Measurements from ENCODE around the gene EDEM3. TPM values are rescaled to one million over a fixed set of nuclear protein-coding genes. Genes with fewer than 3 reads are reported as not detected.

The EDEM3 gene
- total and polyA plus RNA-seq, 9 of the 15 experiments (the other 6 are each of a cell fraction or from before 2014, with no cell fraction given) = 15.8 to 46.6 (median 28.0) TPM

- H3K79me2 ChIP-seq (ENCODE audit: control insufficient read depth, insufficient read depth, low read length) = no peaks in the 10 kb centered on the region
- no peak overlapping the region for H2AFZ ChIP-seq (ENCODE audit: low read depth, low read length)
- 0 out of 4 replicates have a peak, but pooled peaks of 1 of the 2 experiments have one; percentile 14 for TF ChIP-seq MAZ (CRISPR knock-in tag; conservative IDR thresholded peaks at IDR 0.05 in 1 of 2, IDR thresholded peaks at IDR 0.05 in 1 of 2)
- 0 out of 2 replicates have a peak, but pooled peaks have one; percentile 3 for TF ChIP-seq POLR2AphosphoS2 (IDR thresholded peaks at IDR 0.05; ENCODE audit: low read length)
- no peak for TF ChIP-seq RNF219 (CRISPR knock-in tag; IDR thresholded peaks at IDR 0.05)
- ChIA-PET POLR2A (interaction anchor here (0.7 kb wide), 1 partner anchor 26 kb away, joined by 3 read pairs; no protein-coding TSS in a partner anchor), CTCF (ENCODE audit: low intra/inter-chr PET ratio) (no interaction called here)
- FAIRE-seq = no peak
- intact Hi-C loops (cut with micrococcal nuclease) = no loop called here
- no peaks in the 10 kb centered on the region for H4K20me1 ChIP-seq (replicated peaks; ENCODE audit: control insufficient read depth, insufficient read depth, low read length)
- no peaks in the 10 kb centered on the region for H3K9me3 ChIP-seq (replicated peaks; ENCODE audit: control insufficient read depth, insufficient read depth, low read depth, low read length)
- H3K36me3 ChIP-seq (ENCODE audit: control insufficient read depth, insufficient read depth, low read length) = no peaks in the 10 kb centered on the region
- no peak overlapping the region for H3K27ac ChIP-seq (ENCODE audit: extremely low read depth, low read depth, low read length)
- in situ Hi-C loops (cut with MboI) = no loop called here
- H3K9ac ChIP-seq (ENCODE audit: insufficient read depth in 1 of 2, low read depth in 2 of 2, low read length in 2 of 2) = no peak overlapping the region
- no TSS peak for BruUV-seq (replicated peaks)
- H3K27me3 ChIP-seq (ENCODE audit: control insufficient read depth in 2 of 2, insufficient read depth in 2 of 2, low read length in 2 of 2) = no peaks in the 10 kb centered on the region
- no peak for DNase-seq (ENCODE audit: extremely low read depth in 1 of 4, low spot score in 3 of 4)
- peak; percentile 8; the same call in 2 of the 3 replicates for ATAC-seq
- H3K4me1 ChIP-seq (replicated peaks in 1 of 2; ENCODE audit: control insufficient read depth in 2 of 2, insufficient read depth in 2 of 2, low read length in 2 of 2) = 0 out of 5 replicates have a peak, but pooled peaks cover 0 to 8% of the 10 kb centered on the region in 2 experiments
- no peaks in the 10 kb centered on the region for H3K9me1 ChIP-seq (ENCODE audit: control insufficient read depth, insufficient read depth, low read length)
- no peak overlapping the region for H3K4me2 ChIP-seq (ENCODE audit: insufficient read depth, low read length)
- no peak overlapping the region for H3K4me3 ChIP-seq
- WGBS (ENCODE audit: insufficient coverage, low coverage, missing lambda C conversion rate) = 55% methylated on average over 5 of the region's 5 CpGs
These were observed 37.9 kb upstream of the EDEM3 start for GRCh38 chr1:184792450-184792969.

Measured in K562 (cell line).